Measurements from ENCODE around the gene PRLR.

PRLR gene

GRCh38 chr5:35146406-35146805, 83.9 kb downstream of the PRLR start:
- no peak overlapping the region for H3K4me3 ChIP-seq (ENCODE audit: low read length)
- TF ChIP-seq ZNF274 (IDR thresholded peaks at IDR 0.05; ENCODE audit: low read depth, low read length), result no peak

- H3K4me3 ChIP-seq (ENCODE audit: low read length), result no peak overlapping the region
- TF ChIP-seq ZNF274 (IDR thresholded peaks at IDR 0.05; ENCODE audit: low read depth, low read length), result no peak
These were observed 84.5 kb downstream of the PRLR start for GRCh38 chr5:35145691-35146317.

- no peak for TF ChIP-seq ZNF274 (IDR thresholded peaks at IDR 0.05; ENCODE audit: low read depth, low read length)
These were observed 85.3 kb downstream of the PRLR start for GRCh38 chr5:35145012-35145411.

GRCh38 chr5:35143841-35144240, 86.4 kb downstream of the PRLR start:
- no peak overlapping the region for H3K4me3 ChIP-seq (ENCODE audit: low read length)
- TF ChIP-seq ZNF274 (IDR thresholded peaks at IDR 0.05; ENCODE audit: low read depth, low read length), result no peak

More at GRCh38 chr5:35145012-35145411, 85.3 kb downstream of the PRLR start:
- no peak overlapping the region for H3K4me3 ChIP-seq (ENCODE audit: low read length)

- TF ChIP-seq ZNF274 (IDR thresholded peaks at IDR 0.05; ENCODE audit: low read depth, low read length), result no peak
- H3K4me3 ChIP-seq (ENCODE audit: low read length), result no peak overlapping the region
These were observed 88.5 kb downstream of the PRLR start for GRCh38 chr5:35141739-35142138.

GRCh38 chr5:35138232-35138631, 92.1 kb downstream of the PRLR start:
- no peak overlapping the region for H3K4me3 ChIP-seq (ENCODE audit: low read length)
- no peak for TF ChIP-seq ZNF274 (IDR thresholded peaks at IDR 0.05; ENCODE audit: low read depth, low read length)

GRCh38 chr5:35136386-35136785, 93.9 kb downstream of the PRLR start:
- no peak overlapping the region for H3K4me3 ChIP-seq (ENCODE audit: low read length)
- TF ChIP-seq ZNF274 (IDR thresholded peaks at IDR 0.05; ENCODE audit: low read depth, low read length), result no peak

DNA sequence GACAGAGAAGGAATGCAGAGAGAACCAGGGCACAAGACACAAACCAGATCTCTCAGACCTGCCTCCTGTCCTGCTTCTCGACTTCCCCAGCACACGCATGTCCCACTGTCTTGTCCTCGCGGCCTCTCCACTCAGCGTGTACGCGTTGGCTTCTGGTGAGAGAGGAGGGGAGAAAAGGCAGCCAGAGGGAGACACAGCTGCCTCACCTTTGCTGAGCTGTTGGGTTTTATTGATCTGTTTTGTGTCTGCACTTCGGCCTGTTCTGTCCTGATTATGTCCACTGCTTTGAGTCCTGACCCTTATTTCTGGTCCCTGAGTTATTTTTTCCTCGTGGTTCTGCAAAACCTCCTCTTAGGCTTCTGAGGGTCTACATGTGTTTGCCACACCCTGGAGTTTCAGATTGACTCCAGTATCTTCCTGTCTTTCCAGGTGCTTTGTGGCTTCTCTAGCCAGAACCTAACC, 95.0 kb downstream of the PRLR start:
- TF ChIP-seq ZNF274 (IDR thresholded peaks at IDR 0.05; ENCODE audit: low read depth, low read length), result no peak
- no peak overlapping the region for H3K4me3 ChIP-seq (ENCODE audit: low read length)

- TF ChIP-seq ZNF274 (IDR thresholded peaks at IDR 0.05; ENCODE audit: low read depth, low read length), result no peak
- H3K4me3 ChIP-seq (ENCODE audit: low read length), result no peak overlapping the region
These were observed 95.8 kb downstream of the PRLR start for GRCh38 chr5:35134278-35135030.

DNA sequence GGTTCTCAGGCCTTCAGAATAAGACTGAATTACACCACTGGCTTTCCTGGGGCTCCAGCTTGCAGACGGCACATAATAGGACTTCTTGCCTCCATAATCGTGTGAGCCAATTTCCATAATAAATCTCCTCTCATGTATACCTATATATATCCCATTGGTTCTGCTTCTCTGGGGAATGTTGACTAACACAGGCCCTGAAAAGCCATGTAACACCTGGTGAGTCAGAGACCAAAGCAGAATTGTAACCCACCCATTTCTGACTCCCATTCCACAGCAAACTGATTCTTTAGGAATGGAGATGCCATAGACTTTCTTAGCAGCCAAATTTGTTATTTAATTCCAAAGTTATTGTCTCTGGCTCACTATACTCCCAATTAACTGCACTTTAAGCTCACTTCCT, 97.1 kb downstream of the PRLR start:
- TF ChIP-seq ZNF274 (IDR thresholded peaks at IDR 0.05; ENCODE audit: low read depth, low read length), result no peak
- H3K4me3 ChIP-seq (ENCODE audit: low read length), result no peak overlapping the region

- no peak overlapping the region for H3K4me3 ChIP-seq (ENCODE audit: low read length)
- no peak for TF ChIP-seq ZNF274 (IDR thresholded peaks at IDR 0.05; ENCODE audit: low read depth, low read length)
These were observed 98.6 kb downstream of the PRLR start for GRCh38 chr5:35131723-35132122.

GRCh38 chr5:35129921-35130485, 100.3 kb downstream of the PRLR start:
- no peak overlapping the region for H3K4me3 ChIP-seq (ENCODE audit: low read length)
- TF ChIP-seq ZNF274 (IDR thresholded peaks at IDR 0.05; ENCODE audit: low read depth, low read length), result no peak

- H3K4me3 ChIP-seq (ENCODE audit: low read length), result no peak overlapping the region
- TF ChIP-seq ZNF274 (IDR thresholded peaks at IDR 0.05; ENCODE audit: low read depth, low read length), result no peak
These were observed 101.0 kb downstream of the PRLR start for GRCh38 chr5:35129276-35129675.

DNA sequence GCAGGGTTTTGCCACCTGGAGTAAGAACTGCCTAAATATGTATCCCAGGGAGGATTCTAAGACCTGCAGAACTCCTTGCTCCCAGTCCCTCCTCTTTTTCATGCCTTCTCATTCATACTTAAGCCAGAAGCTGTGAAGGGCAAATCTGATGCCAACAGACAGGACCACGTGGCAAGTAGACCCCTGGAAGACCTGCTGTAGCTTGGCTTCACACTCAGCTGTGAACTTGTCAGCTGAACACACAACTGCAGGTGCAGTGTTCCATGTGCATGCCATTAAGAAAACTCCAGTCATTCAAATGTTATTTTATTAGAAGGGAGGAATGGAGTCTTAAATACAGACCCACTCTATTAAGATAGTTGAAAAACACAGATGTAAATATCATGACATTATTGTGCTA, 103.3 kb downstream of the PRLR start:
- no peak overlapping the region for H3K4me3 ChIP-seq (ENCODE audit: low read length)
- no peak for TF ChIP-seq ZNF274 (IDR thresholded peaks at IDR 0.05; ENCODE audit: low read depth, low read length)

DNA sequence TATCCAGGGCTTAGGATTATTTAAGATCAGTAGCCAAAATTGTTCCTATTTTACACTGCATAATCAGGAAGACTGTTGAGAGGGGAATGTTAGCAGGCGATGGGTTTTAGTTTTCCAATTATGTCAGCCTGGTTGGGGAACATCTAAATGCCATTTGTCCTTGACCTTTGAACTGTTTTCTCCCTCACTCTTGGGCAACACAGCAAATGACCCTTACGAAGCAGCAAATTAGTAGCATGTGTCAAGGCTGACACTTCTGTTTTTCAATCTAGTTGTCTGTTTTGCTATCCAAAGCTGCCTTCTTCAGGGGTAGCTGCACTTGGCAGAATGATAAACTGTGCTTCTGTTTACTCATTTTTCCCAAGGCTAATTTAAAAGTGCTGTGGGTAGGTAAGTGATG, 104.5 kb downstream of the PRLR start:
- TF ChIP-seq ZNF274 (IDR thresholded peaks at IDR 0.05; ENCODE audit: low read depth, low read length), result no peak
- no peak overlapping the region for H3K4me3 ChIP-seq (ENCODE audit: low read length)

Data from GM08714 (cell line).